GM15510 (cell line): ENCODE data around the gene LCE4A.
"Not testable (repeated sequence)": the region's sequence is repeated elsewhere in the genome, so short reads cannot be mapped to it uniquely, and the experiment has no call there.

Experiments
- POLR2A ChIP-seq: IDR thresholded peaks from 3 replicates; pipeline ENCODE4 v1.6.1; 2011; ENCODE audit warnings: borderline replicate concordance; ENCODE audit not compliant: insufficient read length; ENCODE audit errors: extremely low read depth

Gene LCE4A, protein sequence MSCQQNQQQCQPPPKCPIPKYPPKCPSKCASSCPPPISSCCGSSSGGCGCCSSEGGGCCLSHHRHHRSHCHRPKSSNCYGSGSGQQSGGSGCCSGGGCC

DNA sequence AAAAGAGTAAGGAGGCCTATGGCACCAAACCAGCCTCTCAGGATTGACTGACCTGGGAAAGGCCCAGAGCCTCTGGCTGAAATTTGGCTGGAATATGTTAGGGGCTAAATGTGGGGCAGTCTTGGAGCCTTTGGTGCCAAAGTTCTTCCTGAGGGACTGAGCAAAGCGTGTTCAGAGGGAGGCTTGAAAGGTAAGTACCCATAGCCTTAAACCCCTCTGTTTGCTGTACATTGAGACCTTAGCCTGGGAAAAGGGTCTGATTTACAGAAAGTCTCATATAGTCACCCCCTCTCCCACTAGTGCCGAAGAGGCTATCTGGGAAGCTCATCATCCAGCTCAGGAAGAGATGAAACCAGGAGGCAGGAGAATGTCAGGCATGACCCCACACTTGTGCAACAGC is at the start of gene LCE4A:
LCE4A (plus strand) TSS at position 301 of the 400 bp plus-strand sequence. CDS start 916 bp downstream, outside the sequence.
- TF ChIP-seq POLR2A, result no peak

DNA sequence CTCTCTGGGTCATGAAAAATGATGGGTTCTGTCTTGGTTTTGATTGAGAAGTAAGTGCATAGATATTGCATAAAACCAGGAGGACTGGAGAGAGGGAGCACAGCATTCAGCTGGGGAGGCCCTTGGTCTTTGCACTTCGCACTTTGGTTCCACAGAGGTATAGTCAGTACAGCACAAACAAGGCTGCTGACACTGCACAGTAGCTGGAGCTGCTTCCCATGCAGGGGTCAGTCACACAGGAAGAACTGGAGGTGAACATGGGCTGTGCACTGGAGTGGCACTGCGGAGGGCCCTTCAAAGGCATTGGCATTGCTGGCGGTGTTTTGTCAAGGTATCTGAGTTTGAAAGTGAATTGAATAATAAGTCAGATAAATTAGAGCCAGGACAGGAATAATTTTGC is 49.3 kb upstream of the LCE4A start:
- TF ChIP-seq POLR2A, result no peak

DNA sequence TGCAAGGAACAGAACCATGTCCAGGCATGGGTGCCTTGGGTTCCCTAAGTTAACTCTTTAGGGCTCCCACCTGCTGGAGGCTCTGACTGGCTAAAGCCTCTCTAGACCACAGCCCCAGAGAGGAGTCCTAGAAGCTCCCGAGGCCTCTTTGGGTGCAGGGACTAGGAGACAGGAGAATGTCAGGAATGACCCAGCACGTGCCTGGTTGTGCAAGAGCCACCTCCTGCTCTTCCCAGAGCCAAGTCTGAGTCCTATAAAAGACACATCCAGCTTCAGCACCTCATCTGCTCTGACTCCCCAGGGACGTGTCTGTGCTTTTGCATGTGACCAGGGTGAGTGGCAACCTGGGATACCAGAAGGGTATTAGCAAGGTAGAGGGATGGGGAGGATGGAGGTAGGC is 44.9 kb upstream of the LCE4A start, which contains the start of gene LCE2D:
LCE2D (plus strand) TSS at position 283 of the 400 bp plus-strand sequence. CDS start 726 bp downstream, outside the sequence.
- no peak for TF ChIP-seq POLR2A

DNA sequence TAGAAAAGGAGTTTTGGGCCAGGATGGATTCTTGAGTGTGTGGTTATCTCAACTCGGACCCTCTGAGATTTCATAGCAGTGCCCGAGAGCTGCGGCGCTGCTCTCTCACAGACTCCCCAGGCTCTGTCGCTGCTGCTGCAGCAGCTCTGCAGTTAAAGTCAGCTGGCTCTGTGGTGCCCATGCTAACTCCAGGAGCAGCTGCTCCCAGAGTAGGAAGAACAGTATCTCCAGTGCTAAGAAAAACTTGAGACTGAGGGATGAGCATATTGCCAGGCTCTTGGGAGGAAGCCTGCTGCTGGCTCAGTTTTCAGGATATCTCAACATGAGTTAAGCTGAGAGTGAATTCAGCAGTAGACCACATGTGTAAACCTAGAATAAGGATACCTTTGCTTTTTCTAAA is 40.3 kb upstream of the LCE4A start:
- TF ChIP-seq POLR2A, result no peak

DNA sequence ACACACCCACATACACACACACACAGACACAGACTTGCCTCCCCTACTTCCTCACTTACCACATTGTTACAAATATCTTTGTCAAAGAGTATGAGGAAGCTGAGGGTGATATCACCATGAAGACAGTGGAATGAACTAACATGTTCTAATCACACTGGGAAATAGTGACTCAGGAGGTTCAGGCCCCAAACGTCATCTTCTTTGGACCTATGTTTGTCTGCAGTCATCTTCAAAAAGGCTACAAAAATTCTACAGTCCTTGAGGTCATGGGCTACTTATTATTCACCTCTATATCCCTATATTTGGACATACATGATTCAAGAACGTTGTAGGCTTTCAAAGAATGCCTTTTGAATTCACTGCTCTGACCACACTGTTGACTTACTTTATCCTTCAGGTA is 34.9 kb upstream of the LCE4A start:
- TF ChIP-seq POLR2A, result no peak

DNA sequence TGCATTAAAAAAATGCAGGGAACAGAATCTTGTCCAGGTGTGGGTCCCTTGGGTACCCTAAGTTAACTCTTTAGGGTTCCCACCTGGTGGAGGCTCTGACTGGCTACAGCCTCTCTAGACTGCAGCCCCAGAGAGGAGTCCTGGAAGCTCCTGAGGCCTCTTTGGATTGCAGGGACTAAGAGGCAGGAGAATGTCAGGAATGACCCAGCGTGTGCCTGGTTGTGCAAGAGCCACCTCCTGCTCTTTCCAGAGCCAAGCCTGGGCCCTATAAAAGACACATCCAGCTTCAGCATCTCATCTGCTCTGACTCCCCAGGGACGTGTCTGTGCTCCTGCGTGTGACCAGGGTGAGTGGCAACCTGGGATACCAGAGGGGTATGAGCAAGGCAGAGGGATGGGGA is 33.0 kb upstream of the LCE4A start, which contains the start of gene LCE2C:
LCE2C (plus strand) TSS at position 297 of the 400 bp plus-strand sequence. CDS start 737 bp downstream, outside the sequence.
- not testable (repeated sequence) for TF ChIP-seq POLR2A

DNA sequence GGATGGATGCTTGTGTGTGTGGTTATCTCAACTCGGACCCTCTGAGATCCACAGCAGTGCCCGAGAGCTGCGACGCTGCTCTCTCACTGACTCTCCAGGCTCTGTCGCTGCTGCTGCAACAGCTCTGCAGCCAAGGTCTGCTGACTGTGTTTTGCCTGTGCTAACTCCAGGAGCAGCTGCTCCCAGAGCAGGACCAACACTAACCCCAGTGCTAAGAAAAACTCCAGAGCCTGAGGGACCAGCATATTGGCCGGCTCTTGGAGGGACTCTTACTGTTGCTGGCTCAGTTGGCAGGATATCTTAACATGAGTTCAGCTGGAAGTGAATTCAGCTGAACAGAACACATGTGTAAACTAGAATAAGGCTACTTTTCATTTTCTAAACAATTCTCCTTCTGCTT is 28.5 kb upstream of the LCE4A start:
- TF ChIP-seq POLR2A, result no peak

DNA sequence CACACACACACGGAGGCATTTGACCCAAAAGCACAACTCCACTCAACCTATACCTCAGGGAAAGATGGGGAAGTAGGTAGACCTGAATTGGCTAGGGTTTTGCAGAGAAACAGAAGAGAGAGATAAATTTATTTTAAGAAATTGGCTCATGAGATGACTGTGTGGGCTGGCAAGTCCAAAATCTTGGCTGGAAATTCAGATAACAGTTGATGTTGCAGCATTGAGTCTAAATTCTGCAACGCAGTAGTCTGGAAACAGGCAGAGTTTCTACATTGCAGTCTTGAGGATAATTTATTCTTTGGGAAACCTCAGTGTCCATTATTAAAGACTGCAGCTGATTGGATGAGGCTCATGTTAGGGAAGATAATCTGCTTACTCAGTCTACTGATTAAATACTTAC is 26.3 kb upstream of the LCE4A start:
- no peak for TF ChIP-seq POLR2A

DNA sequence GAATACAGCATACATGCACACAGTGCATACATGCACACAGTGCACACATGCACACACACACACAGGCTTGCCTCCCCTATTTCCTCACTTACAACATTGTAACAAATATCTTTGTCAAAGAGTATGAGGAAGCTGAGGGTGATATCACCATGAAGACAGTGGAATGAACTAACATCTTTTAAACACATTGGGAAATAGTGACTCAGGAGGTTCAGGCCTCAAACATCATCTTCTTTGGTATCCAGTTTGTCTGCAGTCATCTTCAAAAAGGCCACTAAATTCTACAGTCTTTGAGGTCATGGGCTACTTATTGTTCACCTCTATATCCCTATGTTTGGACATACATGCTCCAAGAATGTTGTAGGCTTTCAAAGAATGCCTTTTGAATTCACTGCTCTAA is 24.1 kb upstream of the LCE4A start:
- TF ChIP-seq POLR2A, result no peak

DNA sequence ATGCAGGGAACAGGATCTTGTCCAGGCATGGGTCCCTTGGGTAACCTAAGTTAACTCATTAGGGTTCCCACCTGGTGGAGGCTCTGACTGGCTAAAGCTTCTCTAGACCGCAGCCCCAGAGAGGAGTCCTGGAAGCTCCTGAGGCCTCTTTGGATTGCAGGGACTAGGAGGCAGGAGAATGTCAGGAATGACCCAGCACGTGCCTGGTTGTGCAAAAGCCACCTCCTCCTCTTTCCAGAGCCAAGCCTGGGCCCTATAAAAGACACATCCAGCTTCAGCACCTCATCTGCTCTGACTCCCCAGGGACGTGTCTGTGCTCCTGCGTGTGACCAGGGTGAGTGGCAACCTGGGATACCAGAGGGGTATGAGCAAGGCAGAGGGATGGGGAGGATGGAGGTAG is 22.1 kb upstream of the LCE4A start, which contains the start of gene LCE2B:
LCE2B (plus strand) TSS at position 301 of the 400 bp plus-strand sequence. CDS start 721 bp downstream, outside the sequence.
- not testable (repeated sequence) for TF ChIP-seq POLR2A

DNA sequence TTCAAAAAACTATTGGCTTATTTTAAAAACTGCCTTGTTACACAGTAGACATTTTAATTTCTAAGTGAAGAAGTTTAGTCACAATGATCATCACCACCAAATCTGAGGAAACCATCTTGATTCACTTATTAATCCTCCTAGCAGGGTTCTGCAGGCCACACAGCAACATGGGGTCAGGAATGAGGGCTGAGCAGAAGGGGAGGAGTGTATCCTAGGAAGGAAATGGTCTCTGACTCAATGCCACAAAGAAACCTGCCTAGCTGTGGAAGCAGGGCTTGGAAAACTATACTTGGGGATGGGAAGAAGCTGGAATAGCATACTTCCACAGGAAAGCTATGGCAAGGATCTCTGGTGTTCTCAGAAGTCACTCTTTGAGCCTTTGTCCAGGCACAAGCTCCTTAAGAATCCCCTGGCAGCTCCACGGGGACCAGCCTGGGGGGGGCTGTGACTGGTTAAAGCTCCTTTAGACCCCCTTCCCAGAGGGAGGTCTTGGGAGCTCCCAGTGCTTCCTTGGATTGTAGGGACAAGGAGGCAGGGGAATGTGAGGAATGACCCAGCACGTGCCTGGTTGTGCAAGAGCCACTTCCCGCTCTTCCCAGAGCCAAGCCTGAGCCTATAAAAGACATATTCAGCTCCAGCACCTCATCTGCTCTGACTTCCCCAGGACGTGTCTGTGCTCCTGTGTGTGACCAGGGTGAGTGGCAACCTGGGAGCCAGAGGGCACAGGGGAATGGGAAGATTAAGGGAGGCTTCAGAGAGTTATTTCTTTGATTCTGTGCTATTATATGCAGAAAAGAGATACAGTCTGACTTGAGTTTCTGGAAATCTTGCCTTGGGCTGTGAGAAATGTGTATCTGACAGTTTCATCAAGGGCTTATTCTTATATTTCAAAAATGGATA is 10.0 kb upstream of the LCE4A start, which contains the start of gene LCE2A:
LCE2A (plus strand) TSS at position 645 of the 900 bp plus-strand sequence. CDS start 557 bp downstream, outside the sequence.
- no peak for TF ChIP-seq POLR2A

DNA sequence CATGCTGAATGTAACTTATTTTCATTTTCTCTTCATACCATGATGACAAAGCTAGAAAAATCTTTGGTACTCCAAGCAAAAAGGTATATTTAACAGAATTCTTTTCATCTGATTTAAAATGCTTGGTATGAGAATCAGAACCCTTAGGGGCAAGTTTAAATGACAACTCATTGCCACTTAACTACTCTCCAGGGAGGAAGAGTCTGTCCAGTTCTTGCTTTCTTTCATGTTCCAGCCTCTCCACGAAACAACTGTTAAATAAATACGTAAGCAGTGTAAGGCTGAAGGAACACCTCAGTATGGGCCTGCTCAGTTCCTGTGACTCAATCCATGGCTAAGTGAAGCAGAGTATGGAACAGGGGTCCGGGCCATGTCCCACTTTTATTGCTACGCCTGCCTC is 8.2 kb upstream of the LCE4A start:
- no peak for TF ChIP-seq POLR2A

DNA sequence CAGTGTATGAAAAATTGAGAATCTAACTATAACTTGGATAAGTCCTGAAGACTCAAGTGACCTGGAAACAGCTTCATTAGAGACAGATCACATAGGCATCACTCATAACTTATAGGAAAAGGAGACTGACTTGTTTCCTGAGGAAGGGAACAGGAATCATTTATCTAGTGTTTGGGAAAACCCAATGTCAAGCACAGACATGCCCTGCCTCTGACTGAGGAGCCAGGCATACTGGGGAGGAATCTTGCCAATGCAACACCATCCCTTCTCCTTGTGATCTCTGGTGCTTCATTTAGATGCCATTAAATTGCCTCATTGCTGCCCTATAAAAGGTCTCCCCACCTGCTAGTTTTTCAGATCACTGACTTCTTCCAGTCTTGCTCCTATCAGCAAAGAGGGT is 10.3 kb downstream of the LCE4A start:
- no peak for TF ChIP-seq POLR2A

DNA sequence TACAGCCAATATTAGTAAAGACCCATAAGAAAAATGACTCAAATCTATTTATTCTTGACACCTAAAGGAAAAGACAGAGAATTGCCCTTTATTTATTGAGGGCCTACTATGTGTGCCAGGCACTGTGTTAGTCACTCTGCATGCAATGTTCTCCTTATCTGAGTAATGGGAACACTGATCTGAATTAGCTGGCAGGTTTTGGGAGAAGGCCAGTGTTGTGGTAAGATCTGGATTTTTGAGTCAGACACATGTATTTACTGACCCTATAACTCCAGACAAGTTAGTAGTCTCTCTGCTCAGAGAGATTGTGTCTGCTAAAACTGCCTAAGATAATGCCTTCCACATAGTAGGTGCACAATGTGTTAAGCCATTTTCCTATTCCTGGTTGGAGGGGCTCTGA is 17.3 kb downstream of the LCE4A start:
- no peak for TF ChIP-seq POLR2A

DNA sequence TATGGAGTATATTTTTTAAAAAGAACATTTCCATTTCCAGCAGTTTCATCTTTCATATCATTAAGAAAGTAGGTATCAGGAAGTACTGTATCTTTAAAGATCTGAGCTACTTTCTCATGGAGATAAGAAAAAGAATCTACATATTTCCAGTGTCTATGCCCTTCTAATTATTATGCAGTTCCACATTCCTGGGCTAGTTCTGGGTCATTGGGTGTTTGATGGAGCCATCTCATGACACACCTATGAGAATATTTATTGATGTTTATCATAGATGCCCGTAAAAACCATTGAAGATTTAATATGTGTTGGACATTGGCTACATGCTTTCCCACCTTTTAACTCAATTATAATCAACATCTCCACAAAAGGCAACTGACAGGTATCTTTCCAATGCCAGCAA is 21.0 kb downstream of the LCE4A start:
- TF ChIP-seq POLR2A, result no peak

DNA sequence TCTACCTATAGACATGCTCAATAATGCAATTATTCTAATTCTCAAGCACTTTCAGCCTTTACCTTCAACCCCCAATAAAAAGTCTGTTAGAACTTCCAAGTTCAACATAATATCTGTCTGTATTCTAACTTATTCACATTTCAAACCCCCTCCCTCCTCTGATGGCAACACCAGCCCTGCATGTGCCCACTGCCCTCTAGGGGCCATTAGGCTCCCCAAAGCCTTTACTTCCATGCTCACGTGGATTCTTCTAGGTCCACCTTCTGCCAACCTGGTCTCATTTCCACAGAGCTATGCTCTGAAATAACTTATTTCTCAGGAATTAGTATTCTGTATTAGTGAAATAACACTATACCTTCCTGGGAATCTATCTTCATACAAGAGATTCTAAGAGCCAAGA is 27.7 kb downstream of the LCE4A start:
- TF ChIP-seq POLR2A, result no peak

DNA sequence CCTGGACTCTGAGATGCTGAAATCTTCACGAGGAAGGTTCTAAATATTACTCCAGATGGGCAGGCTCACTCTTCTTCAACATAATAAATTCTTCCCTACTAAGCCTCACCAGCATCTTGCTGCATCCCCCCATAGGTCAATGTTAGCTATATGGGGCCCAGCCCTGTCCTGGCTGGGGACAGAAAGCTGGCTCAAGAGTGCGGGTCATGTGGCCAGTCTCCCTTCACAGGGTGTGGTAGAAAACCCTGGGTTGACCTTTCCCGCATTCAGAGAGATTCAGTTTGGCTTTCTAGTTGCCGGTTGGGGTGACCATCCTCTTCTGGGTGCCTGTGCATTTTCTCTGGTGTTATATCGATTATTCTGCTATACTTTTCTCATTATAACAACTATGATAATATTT is 30.0 kb downstream of the LCE4A start:
- no peak for TF ChIP-seq POLR2A

DNA sequence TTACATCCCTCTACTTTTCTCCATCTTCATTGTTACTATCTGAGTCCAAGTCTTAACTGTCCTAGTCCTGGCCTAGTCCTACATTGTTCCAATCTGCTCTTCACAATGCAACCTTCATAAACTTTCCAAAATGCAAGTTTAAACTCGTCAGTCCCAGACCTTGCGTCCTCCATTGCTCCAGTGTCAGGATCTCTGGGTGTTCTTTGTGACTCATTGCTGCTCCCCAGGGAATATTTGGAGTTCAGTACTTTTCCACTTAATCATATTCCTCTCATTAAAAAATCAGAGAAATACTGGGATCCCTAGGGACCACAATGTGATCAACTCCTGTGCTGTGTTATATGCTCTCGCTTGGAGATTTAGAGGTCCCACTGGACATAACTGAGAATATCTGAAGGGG is 31.9 kb downstream of the LCE4A start:
- TF ChIP-seq POLR2A, result no peak
